A375 (cell line): ENCODE results near the gene HHLA2. TPM values are rescaled to one million over a fixed set of nuclear protein-coding genes. Genes with fewer than 3 reads are reported as not detected.

Experiments used
- total RNA-seq: library from RNA; depleted of rRNA; stranded (reverse); fragments of >200 nt; shearing (Covaris generic); gene quantifications from 2 replicates; pipeline ENCODE4 v1.2.3, GENCODE V29; 2014; rRNA removed

HHLA2 gene
- total RNA-seq, result not detected in 2 replicates

GRCh38 chr3:108296239-108296638 lies at the start of gene HHLA2:
TSS of gene HHLA2 (plus strand) at chr3:108296548. CDS start at chr3:108351814, 55,266 bp downstream.

Other genes with a start within 250 kb of the HHLA2 start
- 27.2 and 34.7 TPM in 2 replicates for gene CD47, start 205.5 kb upstream of the HHLA2 start, total RNA-seq
- gene IFT57, start 74.1 kb upstream of the HHLA2 start, total RNA-seq, result 58.3 and 60.5 TPM in 2 replicates
- 2.0 and 3.3 TPM in 2 replicates for gene MYH15, start 214.0 kb downstream of the HHLA2 start, total RNA-seq